ENCODE data around the gene GARS1. TPM values are rescaled to one million over a fixed set of nuclear protein-coding genes. Genes with fewer than 3 reads are reported as not detected.
"Not testable (repeated sequence)": the region's sequence is repeated elsewhere in the genome, so short reads cannot be mapped to it uniquely, and the experiment has no call there.

Gene GARS1
- total RNA-seq, 8 experiments from 2014 or later = 96.3 to 352 (median 161) TPM

DNA sequence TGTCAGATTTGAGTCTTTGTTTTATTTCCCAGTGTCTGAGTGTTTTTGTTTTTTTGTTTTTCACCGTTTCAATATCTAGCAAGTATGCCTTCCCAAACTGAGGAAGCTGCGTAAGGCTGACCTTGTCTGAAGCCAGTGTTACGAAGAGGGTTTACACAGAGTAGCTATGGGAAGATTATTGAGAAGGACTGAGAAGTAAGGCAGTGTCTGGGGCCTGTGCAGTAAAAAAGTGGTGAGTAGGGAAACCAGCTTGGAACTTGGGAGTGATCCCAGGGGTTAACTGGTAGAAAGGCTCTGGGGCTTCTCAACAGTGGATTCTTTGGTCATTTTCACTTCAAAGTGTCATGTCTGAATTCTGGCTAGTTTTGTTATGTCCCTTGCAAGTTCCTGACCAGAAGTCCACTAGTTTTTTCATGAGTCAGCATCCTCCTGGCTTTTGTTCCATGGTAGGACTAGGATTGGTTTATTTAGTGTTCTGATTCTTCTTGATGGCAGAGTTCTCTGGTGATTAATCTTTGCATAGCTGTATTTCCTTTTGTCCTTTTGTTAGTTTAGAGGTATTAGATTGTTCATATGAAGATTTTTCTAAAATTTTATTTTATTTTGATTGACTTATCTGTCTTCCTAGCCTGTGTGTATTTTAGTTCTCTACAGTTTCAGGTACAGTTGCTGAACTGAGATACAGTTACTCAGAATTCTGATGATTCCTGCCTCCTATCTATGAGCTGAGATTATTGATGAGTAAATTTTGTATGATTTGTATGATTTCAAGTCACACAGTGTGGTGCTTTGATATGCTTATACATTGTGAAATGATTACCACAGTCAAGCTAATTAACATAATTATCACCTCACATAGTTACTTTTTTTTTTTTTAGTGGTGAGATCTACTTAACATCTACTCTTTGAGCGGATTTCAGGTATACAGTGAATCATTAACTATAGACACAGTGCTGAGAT lies 19.0 kb downstream of the GARS1 start:
- Histone ChIP-seq H3K4me1 (replicated peaks in 1 of 2) (no peaks in the 10 kb centered on the region), H3K4me3 (no peak overlapping the region), H3K27ac (no peak overlapping the region)
- ATAC-seq (replicated peaks in 6 of 8) = peak in 1 of 8 experiments; percentile 7
- WGBS, 10 experiments = 87 to 100% (median 100%) methylated on average over 3 to 4 of the region's 4 CpGs; no CpG with 5 or more reads in 1 of the 10 experiments
- in situ Hi-C loops (cut with MboI; ENCODE audit: low pct_unique_long_range_greater_than_20kb in 2 of 9, low sequenced_read_pairs in 9 of 9, unreplicated experiment in 9 of 9) = no loop called here

DNA sequence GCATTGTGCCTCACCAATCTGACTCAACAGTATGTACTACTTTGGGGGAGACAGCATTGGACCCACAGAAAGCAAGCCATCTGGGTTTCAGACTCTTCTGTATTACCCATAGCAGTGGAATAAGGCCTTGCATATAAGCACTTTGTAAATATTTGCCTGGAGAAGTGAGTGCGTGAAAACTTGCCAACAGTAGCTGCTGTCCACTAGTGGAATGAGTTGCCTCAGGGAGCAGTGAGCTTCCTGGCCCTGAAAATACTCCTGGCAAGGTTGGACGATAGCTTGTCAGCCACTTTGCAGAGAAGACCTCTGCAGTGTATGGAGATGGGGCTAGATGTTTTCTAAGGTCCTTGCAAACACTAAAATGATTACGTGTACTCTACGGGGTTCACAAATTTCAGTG lies 21.6 kb downstream of the GARS1 start:
- Histone ChIP-seq H3K27ac (no peak overlapping the region), H3K4me3 (no peak overlapping the region), H3K4me1 (replicated peaks in 1 of 2) (no peaks in the 10 kb centered on the region)
- ATAC-seq (replicated peaks in 6 of 8) = peak in 2 of 8 experiments; percentile 18 to 41
- in situ Hi-C loops (cut with MboI; ENCODE audit: low pct_unique_long_range_greater_than_20kb in 2 of 9, low sequenced_read_pairs in 9 of 9, unreplicated experiment in 9 of 9) = no loop called here
- WGBS, 10 experiments = 67 to 100% (median 94%) methylated on average over 1 to 4 of the region's 4 CpGs

DNA sequence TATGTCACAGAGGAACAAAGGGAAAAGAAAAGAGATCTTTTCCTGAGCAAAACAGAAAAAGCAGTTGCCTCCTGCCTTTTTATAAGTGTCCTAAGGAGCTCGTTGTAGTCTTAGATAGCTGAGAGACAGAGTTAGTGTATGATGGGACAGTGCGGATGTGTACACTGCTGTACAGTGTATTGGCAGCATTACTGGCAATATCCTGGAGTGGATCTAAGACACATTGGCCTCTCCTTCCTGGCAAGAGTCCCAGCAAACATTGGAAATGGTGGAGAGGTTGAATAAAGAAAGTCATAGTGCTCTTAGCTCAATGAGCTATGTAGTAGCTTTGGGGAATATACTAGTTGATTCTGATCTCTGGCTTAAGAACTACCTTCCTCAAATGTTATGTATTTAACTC lies 22.7 kb downstream of the GARS1 start:
- ATAC-seq (replicated peaks in 6 of 8) = peak in 1 of 8 experiments; percentile 51
- Histone ChIP-seq H3K27ac (no peak overlapping the region), H3K4me1 (replicated peaks in 1 of 2) (no peaks in the 10 kb centered on the region), H3K4me3 (no peak overlapping the region)
- in situ Hi-C loops (cut with MboI; ENCODE audit: low pct_unique_long_range_greater_than_20kb in 2 of 9, low sequenced_read_pairs in 9 of 9, unreplicated experiment in 9 of 9) = no loop called here
- WGBS, 10 experiments = 50 to 100% (median 87%) methylated on average over 1 to 2 of the region's 2 CpGs; no CpG with 5 or more reads in 1 of the 10 experiments

DNA sequence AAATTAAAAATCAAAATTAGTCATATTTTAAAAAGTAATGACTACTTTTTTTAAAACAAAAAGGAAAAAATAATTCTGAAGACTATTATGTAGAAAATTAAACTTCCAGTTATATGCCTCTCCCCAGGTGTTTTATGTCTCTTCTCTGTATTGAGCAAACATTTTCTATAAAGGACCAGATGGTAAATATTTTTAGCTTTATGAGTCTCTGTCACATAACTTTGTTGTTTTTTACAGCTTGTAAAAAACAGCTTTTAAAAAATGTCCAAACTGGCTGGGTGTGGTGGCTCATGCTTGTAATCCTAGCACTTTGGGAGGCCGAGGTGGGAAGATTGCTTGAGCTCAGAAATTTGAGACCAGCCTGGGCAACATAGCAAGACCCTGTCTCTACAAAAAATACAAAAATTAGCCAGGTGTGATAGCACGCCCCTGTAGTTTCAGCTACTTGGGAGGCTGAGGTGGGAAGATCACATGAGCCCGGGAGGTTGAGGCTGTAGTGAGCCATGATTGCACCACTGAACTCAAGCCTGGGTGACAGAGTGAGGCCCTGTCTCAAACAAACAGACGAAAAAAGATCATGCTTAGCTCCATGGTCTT lies 23.5 kb downstream of the GARS1 start:
- Histone ChIP-seq H3K4me3 (no peak overlapping the region), H3K4me1 (replicated peaks in 1 of 2) (no peaks in the 10 kb centered on the region), H3K27ac (no peak overlapping the region)
- ATAC-seq (replicated peaks in 6 of 8) = no peak
- in situ Hi-C loops (cut with MboI; ENCODE audit: low pct_unique_long_range_greater_than_20kb in 2 of 9, low sequenced_read_pairs in 9 of 9, unreplicated experiment in 9 of 9) = no loop called here
- WGBS, 10 experiments = 67 to 100% (median 92%) methylated on average over 1 to 4 of the region's 4 CpGs; no CpG with 5 or more reads in 2 of the 10 experiments

DNA sequence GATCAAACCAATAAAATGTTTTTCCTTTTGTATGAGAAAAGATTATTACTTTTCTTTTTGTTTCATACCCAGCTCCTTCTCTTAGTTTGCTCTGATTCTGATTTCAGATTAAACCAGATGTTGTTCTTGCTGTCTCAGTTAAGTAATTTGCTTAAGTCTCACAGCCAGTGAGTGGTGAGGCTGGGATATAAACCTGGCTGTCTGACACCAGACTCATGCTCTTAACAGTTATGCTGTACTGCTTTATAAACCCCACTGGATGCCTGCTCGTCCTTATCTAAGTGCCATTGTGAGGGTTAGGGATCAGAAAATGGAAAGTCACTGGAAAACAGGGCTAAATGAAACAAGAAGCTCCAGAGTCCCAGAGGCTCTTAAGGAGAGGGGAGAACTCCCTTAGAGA lies 24.3 kb downstream of the GARS1 start:
- no peak for ATAC-seq (replicated peaks in 6 of 8)
- Histone ChIP-seq H3K4me1 (replicated peaks in 1 of 2) (no peaks in the 10 kb centered on the region), H3K4me3 (no peak overlapping the region), H3K27ac (no peak overlapping the region)
- 82 to 100% (median 100%) methylated on average over 1 of the region's 1 CpG; no CpG with 5 or more reads in 7 of the 10 experiments for WGBS, 10 experiments
- in situ Hi-C loops (cut with MboI; ENCODE audit: low pct_unique_long_range_greater_than_20kb in 2 of 9, low sequenced_read_pairs in 9 of 9, unreplicated experiment in 9 of 9) = no loop called here

DNA sequence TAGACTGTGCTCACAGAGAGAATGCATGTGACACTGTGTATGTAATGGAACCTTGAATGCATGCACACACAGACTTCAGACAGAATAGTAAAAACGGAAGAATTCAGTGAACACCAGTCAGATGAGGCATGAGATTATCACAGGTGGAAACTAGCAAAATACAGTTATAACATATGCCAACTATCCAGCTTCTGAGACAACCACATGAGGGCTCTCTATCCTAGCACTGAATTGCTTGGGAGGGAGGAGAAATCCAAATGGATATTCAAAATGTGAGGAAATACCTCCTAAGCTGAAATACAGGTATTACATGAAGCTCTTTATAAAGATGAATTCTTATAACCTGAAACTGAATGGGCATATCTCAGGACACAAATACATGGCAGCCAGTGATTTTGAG lies 30.6 kb downstream of the GARS1 start:
- in situ Hi-C loops (cut with MboI; ENCODE audit: low pct_unique_long_range_greater_than_20kb in 2 of 9, low sequenced_read_pairs in 9 of 9, unreplicated experiment in 9 of 9) = no loop called here
- Histone ChIP-seq H3K4me1 (replicated peaks in 1 of 2) (no peaks in the 10 kb centered on the region), H3K27ac (no peak overlapping the region), H3K4me3 (no peak overlapping the region)
- ATAC-seq (replicated peaks in 6 of 8) = no peak
- 80 to 100% (median 94%) methylated on average over 1 of the region's 1 CpG; no CpG with 5 or more reads in 6 of the 10 experiments for WGBS, 10 experiments

DNA sequence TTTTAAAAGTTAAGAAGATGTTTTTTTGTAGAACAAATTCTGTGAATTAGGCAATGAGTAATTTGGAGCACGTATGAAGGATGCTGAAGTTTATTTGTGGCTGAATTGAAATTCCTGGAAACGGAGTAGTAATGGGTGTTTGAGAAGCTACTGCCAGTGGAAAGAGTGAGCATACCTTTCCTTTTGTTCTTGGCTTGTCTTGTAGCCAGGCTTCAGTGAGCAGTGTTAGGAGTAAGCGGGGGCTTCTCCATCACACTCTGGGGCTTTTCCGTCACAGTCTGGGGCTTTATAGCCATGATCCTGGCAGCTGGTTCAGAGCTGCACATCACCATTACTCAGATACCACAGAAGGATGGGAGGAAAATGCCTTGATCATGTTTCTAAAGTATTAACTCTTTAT lies 32.3 kb downstream of the GARS1 start:
- ATAC-seq (replicated peaks in 6 of 8) = no peak

DNA sequence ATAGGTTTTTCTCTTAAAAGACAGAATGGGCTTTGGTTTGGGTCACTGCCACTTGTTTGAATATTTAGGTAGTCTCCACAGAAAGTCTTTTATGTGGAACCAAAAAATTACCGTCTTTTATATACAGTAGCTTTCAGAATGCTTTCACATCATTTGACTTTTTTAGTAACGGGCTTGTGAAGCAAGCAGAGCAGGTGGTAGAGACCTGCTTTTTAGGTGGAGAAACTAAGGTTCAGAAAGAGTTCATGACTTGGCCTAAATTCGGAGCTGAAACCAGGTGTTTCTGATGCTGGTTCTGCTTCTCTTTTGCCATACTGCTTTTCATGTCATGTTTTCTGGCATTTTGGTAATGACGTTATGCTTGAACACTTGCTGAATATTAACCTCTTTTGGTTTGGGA lies 36.3 kb downstream of the GARS1 start:
- no peak for ATAC-seq (replicated peaks in 6 of 8)

More for the DNA sequence above, 32.3 kb downstream of the GARS1 start:
- in situ Hi-C loops (cut with MboI; ENCODE audit: low pct_unique_long_range_greater_than_20kb in 2 of 9, low sequenced_read_pairs in 9 of 9, unreplicated experiment in 9 of 9) = no loop called here
- no peaks in the 10 kb centered on the region for H3K4me1 ChIP-seq (replicated peaks in 1 of 2)
- no peak overlapping the region for H3K27ac ChIP-seq
- WGBS, 10 experiments = 48 to 100% (median 93%) methylated on average over 1 to 4 of the region's 4 CpGs; no CpG with 5 or more reads in 1 of the 10 experiments
- H3K4me3 ChIP-seq = no peak overlapping the region

DNA sequence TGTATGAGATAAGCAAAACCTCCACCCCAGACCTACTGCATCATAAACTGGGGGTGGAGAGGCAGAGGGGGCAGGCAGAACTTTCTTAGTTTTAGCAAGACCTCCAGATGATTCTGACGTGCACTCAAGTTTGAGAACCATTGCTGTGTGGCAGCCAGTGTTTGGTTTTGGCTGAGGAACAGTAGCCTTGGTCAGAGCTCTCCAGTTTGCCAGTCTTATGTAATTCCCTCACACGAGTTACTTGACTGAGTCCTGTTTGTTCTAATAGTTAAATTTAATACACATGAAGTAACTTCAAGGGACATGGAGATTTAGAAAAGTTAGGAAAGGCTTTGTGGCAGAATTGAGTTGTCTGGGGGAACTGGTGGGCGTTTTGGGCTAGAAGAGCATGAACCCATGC lies 38.5 kb downstream of the GARS1 start:
- no peak overlapping the region for H3K4me3 ChIP-seq

More for the DNA sequence above, 36.3 kb downstream of the GARS1 start:
- Histone ChIP-seq H3K4me3 (no peak overlapping the region), H3K27ac (no peak overlapping the region), H3K4me1 (replicated peaks in 1 of 2) (no peaks in the 10 kb centered on the region)
- in situ Hi-C loops (cut with MboI; ENCODE audit: low pct_unique_long_range_greater_than_20kb in 2 of 9, low sequenced_read_pairs in 9 of 9, unreplicated experiment in 9 of 9) = no loop called here
- 83 to 100% (median 100%) methylated on average over 1 to 4 of the region's 4 CpGs for WGBS, 10 experiments

DNA sequence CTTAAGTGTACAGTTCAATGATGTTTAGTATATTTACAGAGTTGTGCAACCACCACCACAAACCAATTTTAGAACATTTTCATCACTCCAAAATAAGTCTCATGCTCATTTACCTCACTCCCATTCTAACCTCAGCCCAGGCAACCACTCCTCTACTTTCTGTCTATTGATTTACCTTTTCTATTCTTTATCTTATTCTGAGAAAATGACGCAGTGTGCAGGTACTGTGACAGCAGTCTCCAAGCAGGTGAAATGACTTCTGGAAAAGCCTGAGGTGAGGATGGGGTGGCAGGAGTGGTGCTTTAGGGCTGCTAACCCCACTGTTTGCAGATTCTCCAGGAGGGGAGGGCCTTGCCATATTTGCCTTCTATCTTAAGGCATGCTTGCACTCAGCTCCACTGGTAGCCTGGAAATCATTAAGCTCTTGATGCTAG lies 39.5 kb downstream of the GARS1 start:
- in situ Hi-C loops (cut with MboI; ENCODE audit: low pct_unique_long_range_greater_than_20kb in 2 of 9, low sequenced_read_pairs in 9 of 9, unreplicated experiment in 9 of 9) = no loop called here
- Histone ChIP-seq H3K27ac (no peak overlapping the region), H3K4me3 (no peak overlapping the region), H3K4me1 (replicated peaks in 1 of 2) (no peaks in the 10 kb centered on the region)
- 100% methylated on average over 1 of the region's 1 CpG; no CpG with 5 or more reads in 5 of the 10 experiments for WGBS, 10 experiments
- no peak for ATAC-seq (replicated peaks in 6 of 8)

More for the DNA sequence above, 38.5 kb downstream of the GARS1 start:
- 44 to 100% (median 93%) methylated on average over 1 to 3 of the region's 3 CpGs; no CpG with 5 or more reads in 4 of the 10 experiments for WGBS, 10 experiments
- Histone ChIP-seq H3K27ac (no peak overlapping the region), H3K4me1 (replicated peaks in 1 of 2) (no peaks in the 10 kb centered on the region)
- no peak for ATAC-seq (replicated peaks in 6 of 8)
- in situ Hi-C loops (cut with MboI; ENCODE audit: low pct_unique_long_range_greater_than_20kb in 2 of 9, low sequenced_read_pairs in 9 of 9, unreplicated experiment in 9 of 9) = no loop called here

DNA sequence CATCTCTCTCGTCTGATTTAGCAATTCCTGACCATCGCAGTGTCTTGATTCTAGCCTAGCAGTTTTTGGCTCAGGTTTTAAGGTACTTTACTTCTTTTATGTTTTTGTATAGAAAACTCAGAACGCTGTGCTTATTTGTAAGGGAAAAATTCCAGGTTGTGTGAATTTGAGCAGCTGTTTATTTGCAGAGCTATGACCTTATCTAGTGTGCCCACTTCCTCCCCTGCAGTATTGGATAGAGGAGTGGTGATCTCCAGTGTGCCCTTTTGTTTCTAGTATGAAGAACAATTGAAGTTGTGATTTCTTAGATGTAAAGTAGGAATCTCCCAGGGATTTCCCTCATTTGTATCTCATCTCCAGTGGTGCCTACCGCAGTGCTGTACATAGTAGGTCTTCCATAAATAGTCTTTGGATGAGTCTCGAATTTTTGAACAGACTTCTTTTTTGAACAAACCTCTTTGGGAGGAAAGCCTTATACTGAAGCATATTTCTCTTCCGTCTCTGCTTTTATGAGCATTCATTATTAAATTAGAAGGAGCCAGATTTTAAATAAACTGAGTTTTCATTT lies 40.0 kb downstream of the GARS1 start:
- H3K27ac ChIP-seq = no peak overlapping the region
- in situ Hi-C loops (cut with MboI; ENCODE audit: low pct_unique_long_range_greater_than_20kb in 2 of 9, low sequenced_read_pairs in 9 of 9, unreplicated experiment in 9 of 9) = no loop called here
- no peak overlapping the region for H3K4me3 ChIP-seq
- 71 to 100% (median 91%) methylated on average over 2 to 6 of the region's 6 CpGs for WGBS, 10 experiments
- no peaks in the 10 kb centered on the region for H3K4me1 ChIP-seq (replicated peaks in 1 of 2)
- no peak for ATAC-seq (replicated peaks in 6 of 8)

DNA sequence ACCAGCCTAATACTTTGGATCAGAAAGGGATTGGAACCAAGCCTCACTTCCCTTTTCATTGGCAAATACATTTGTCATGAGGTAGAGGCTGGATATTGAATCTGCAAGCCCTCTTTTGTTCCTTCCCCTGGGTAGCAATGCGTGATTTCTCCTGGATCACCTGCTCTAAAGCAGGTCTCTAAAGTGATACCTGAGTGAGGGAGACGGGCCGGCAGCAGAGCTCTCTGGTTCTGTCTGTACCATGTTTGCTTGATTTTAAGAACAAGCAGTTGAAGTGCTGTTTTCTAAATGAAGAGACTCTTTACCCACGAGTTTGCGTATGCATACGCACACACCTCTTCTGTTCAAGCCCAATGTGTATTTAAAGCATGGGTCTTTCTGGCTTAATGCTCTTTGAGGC lies 41.1 kb downstream of the GARS1 start:
- in situ Hi-C loops (cut with MboI; ENCODE audit: low pct_unique_long_range_greater_than_20kb in 2 of 9, low sequenced_read_pairs in 9 of 9, unreplicated experiment in 9 of 9) = no loop called here
- Histone ChIP-seq H3K4me1 (replicated peaks in 1 of 2) (no peaks in the 10 kb centered on the region), H3K27ac (no peak overlapping the region), H3K4me3 (no peak overlapping the region)
- 87 to 100% (median 97%) methylated on average over 2 to 6 of the region's 6 CpGs; no CpG with 5 or more reads in 3 of the 10 experiments for WGBS, 10 experiments
- no peak for ATAC-seq (replicated peaks in 6 of 8)

DNA sequence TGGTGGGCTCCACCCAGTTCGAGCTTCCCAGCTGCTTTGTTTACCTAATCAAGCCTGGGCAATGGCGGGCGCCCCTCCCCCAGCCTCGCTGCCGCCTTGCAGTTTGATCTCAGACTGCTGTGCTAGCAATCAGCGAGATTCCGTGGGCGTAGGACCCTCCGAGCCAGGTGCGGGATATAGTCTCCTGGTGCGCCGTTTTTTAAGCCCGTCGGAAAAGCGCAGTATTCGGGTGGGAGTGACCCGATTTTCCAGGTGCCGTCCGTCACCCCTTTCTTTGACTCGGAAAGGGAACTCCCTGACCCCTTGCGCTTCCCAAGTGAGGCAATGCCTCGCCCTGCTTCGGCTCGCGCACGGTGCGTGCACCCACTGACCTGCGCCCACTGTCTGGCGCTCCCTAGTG lies 47.6 kb downstream of the GARS1 start:
- H3K4me1 ChIP-seq (replicated peaks in 1 of 2); in situ Hi-C loops (cut with MboI; ENCODE audit: low pct_unique_long_range_greater_than_20kb in 2 of 9, low sequenced_read_pairs in 9 of 9, unreplicated experiment in 9 of 9): not testable (repeated sequence)

More for the DNA sequence above, 47.6 kb downstream of the GARS1 start:
- ATAC-seq (replicated peaks in 6 of 8) = not testable (repeated sequence)
- Histone ChIP-seq H3K4me3 (peak overlapping the region in 2 of 5 donors; percentile 7 to 22), H3K27ac (peak overlapping the region; percentile 39 to 76)
- WGBS, 10 experiments = no CpG with 5 or more reads among the region's 29 CpGs
